Measurements from ENCODE around the gene NHERF1.

NHERF1 gene

GRCh38 chr17:74803388-74803930 lies 55.0 kb downstream of the NHERF1 start:
- no peak overlapping the region for H3K4me2 ChIP-seq (ENCODE audit: insufficient read depth, low read length)
- no peaks in the 10 kb centered on the region for H3K9me3 ChIP-seq (ENCODE audit: insufficient read depth, low read length, severe bottlenecking)
- TF ChIP-seq EZH2 (IDR thresholded peaks at IDR 0.05; ENCODE audit: borderline replicate concordance, low read depth, low read length, severe bottlenecking), result no peak
- TF ChIP-seq CTCF (IDR thresholded peaks at IDR 0.05; ENCODE audit: borderline replicate concordance, extremely low read depth, low read length, poor library complexity, severe bottlenecking), result no peak
- H3K27me3 ChIP-seq (ENCODE audit: insufficient read depth, low read length, poor library complexity), result no peaks in the 10 kb centered on the region
- no peak overlapping the region for H2AFZ ChIP-seq (ENCODE audit: low read depth, low read length)
- ATAC-seq (ENCODE audit: insufficient read depth, low read depth) (no peak), DNase-seq (no peak)
- no peaks in the 10 kb centered on the region for H3K4me1 ChIP-seq (ENCODE audit: insufficient read depth, low read length)
- no peaks in the 10 kb centered on the region for H3K79me2 ChIP-seq (ENCODE audit: insufficient read depth, low read length)
- peaks cover 33% of the 10 kb centered on the region for H3K36me3 ChIP-seq (ENCODE audit: insufficient read depth, low read length)
- no peak overlapping the region for H3K9ac ChIP-seq (ENCODE audit: low read depth, low read length)
- H4K20me1 ChIP-seq (ENCODE audit: insufficient read depth, low read length), result peaks cover 6% of the 10 kb centered on the region
- H3K27ac ChIP-seq (ENCODE audit: low read length), result no peak overlapping the region
- no peak overlapping the region for H3K4me3 ChIP-seq (ENCODE audit: low read depth in 1 of 2, low read length in 2 of 2)

GRCh38 chr17:74803971-74804370 lies 55.5 kb downstream of the NHERF1 start:
- DNase-seq (no peak), ATAC-seq (ENCODE audit: insufficient read depth, low read depth) (no peak)
- Histone ChIP-seq H3K9me3 (ENCODE audit: insufficient read depth, low read length, severe bottlenecking) (no peaks in the 10 kb centered on the region), H4K20me1 (ENCODE audit: insufficient read depth, low read length) (peaks cover 6% of the 10 kb centered on the region), H2AFZ (ENCODE audit: low read depth, low read length) (no peak overlapping the region), H3K79me2 (ENCODE audit: insufficient read depth, low read length) (no peaks in the 10 kb centered on the region), H3K27ac (ENCODE audit: low read length) (no peak overlapping the region), H3K4me3 (ENCODE audit: low read depth in 1 of 2, low read length in 2 of 2) (no peak overlapping the region), H3K27me3 (ENCODE audit: insufficient read depth, low read length, poor library complexity) (no peaks in the 10 kb centered on the region), H3K4me2 (ENCODE audit: insufficient read depth, low read length) (no peak overlapping the region), H3K4me1 (ENCODE audit: insufficient read depth, low read length) (no peaks in the 10 kb centered on the region), H3K36me3 (ENCODE audit: insufficient read depth, low read length) (peaks cover 29% of the 10 kb centered on the region), H3K9ac (ENCODE audit: low read depth, low read length) (no peak overlapping the region)
- TF ChIP-seq CTCF (IDR thresholded peaks at IDR 0.05; ENCODE audit: borderline replicate concordance, extremely low read depth, low read length, poor library complexity, severe bottlenecking), result no peak
- no peak for TF ChIP-seq EZH2 (IDR thresholded peaks at IDR 0.05; ENCODE audit: borderline replicate concordance, low read depth, low read length, severe bottlenecking)

- Histone ChIP-seq H3K79me2 (ENCODE audit: insufficient read depth, low read length) (no peaks in the 10 kb centered on the region), H3K9me3 (ENCODE audit: insufficient read depth, low read length, severe bottlenecking) (no peaks in the 10 kb centered on the region), H3K36me3 (ENCODE audit: insufficient read depth, low read length) (peaks cover 21% of the 10 kb centered on the region), H3K27me3 (ENCODE audit: insufficient read depth, low read length, poor library complexity) (no peaks in the 10 kb centered on the region), H3K9ac (ENCODE audit: low read depth, low read length) (no peak overlapping the region), H3K4me1 (ENCODE audit: insufficient read depth, low read length) (no peaks in the 10 kb centered on the region), H4K20me1 (ENCODE audit: insufficient read depth, low read length) (peaks cover 6% of the 10 kb centered on the region), H3K4me3 (ENCODE audit: low read depth in 1 of 2, low read length in 2 of 2) (no peak overlapping the region), H3K27ac (ENCODE audit: low read length) (no peak overlapping the region), H2AFZ (ENCODE audit: low read depth, low read length) (no peak overlapping the region), H3K4me2 (ENCODE audit: insufficient read depth, low read length) (no peak overlapping the region)
- ATAC-seq (ENCODE audit: insufficient read depth, low read depth) (no peak), DNase-seq (no peak)
- TF ChIP-seq EZH2 (IDR thresholded peaks at IDR 0.05; ENCODE audit: borderline replicate concordance, low read depth, low read length, severe bottlenecking) (no peak), CTCF (IDR thresholded peaks at IDR 0.05; ENCODE audit: borderline replicate concordance, extremely low read depth, low read length, poor library complexity, severe bottlenecking) (no peak)
These were observed 56.3 kb downstream of the NHERF1 start for GRCh38 chr17:74804683-74805082.

GRCh38 chr17:74805591-74805991 lies 57.2 kb downstream of the NHERF1 start:
- no peak for TF ChIP-seq EZH2 (IDR thresholded peaks at IDR 0.05; ENCODE audit: borderline replicate concordance, low read depth, low read length, severe bottlenecking)
- no peak for TF ChIP-seq CTCF (IDR thresholded peaks at IDR 0.05; ENCODE audit: borderline replicate concordance, extremely low read depth, low read length, poor library complexity, severe bottlenecking)
- H3K27me3 ChIP-seq (ENCODE audit: insufficient read depth, low read length, poor library complexity), result no peaks in the 10 kb centered on the region
- no peaks in the 10 kb centered on the region for H3K4me1 ChIP-seq (ENCODE audit: insufficient read depth, low read length)
- no peak overlapping the region for H3K4me2 ChIP-seq (ENCODE audit: insufficient read depth, low read length)
- H3K4me3 ChIP-seq (ENCODE audit: low read depth in 1 of 2, low read length in 2 of 2), result no peak overlapping the region
- DNase-seq (no peak), ATAC-seq (ENCODE audit: insufficient read depth, low read depth) (no peak)
- H2AFZ ChIP-seq (ENCODE audit: low read depth, low read length), result no peak overlapping the region
- H3K36me3 ChIP-seq (ENCODE audit: insufficient read depth, low read length), result peaks cover 22% of the 10 kb centered on the region
- no peak overlapping the region for H3K9ac ChIP-seq (ENCODE audit: low read depth, low read length)
- no peak overlapping the region for H3K27ac ChIP-seq (ENCODE audit: low read length)
- no peaks in the 10 kb centered on the region for H3K79me2 ChIP-seq (ENCODE audit: insufficient read depth, low read length)
- no peaks in the 10 kb centered on the region for H3K9me3 ChIP-seq (ENCODE audit: insufficient read depth, low read length, severe bottlenecking)
- H4K20me1 ChIP-seq (ENCODE audit: insufficient read depth, low read length), result peaks cover 8% of the 10 kb centered on the region
